Activated CD8-positive, alpha-beta memory T cell treated with anti-CD3 and anti-CD28 coated beads for 4 hours (primary cell): Measurements from ENCODE around the gene PDSS2.

Experiments
- DNase-seq, 2 donors: peaks; one replicate each; pipeline ENCODE4 v3.0.0-alpha.2; 2020; ENCODE audit warnings: low read depth in 2 of 2

The PDSS2 gene

DNA sequence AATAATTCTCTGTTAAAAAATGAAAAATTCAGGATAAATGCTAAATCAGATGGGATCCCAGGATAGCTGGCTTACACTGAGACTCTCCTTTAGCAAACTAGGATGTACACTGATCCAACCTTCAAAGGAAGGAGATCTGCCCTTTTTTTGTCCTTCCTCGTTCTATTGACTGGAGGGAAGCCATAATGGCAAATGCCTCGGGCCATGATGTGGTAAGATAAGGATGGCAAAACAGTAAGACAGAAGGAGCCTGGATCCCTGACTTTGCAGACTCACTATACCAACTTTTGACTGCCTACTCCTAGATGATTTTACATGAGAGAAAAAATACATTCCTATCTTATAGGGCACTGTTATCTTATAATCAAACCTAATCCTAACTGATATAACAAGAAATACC lies 187.1 kb downstream of the PDSS2 start:
- DNase-seq = no peak

GRCh38 chr6:107271208-107271790 lies 188.1 kb downstream of the PDSS2 start:
- no peak for DNase-seq

GRCh38 chr6:107267634-107268033 lies 191.7 kb downstream of the PDSS2 start:
- no peak for DNase-seq

GRCh38 chr6:107267006-107267405 lies 192.4 kb downstream of the PDSS2 start:
- no peak for DNase-seq

DNA sequence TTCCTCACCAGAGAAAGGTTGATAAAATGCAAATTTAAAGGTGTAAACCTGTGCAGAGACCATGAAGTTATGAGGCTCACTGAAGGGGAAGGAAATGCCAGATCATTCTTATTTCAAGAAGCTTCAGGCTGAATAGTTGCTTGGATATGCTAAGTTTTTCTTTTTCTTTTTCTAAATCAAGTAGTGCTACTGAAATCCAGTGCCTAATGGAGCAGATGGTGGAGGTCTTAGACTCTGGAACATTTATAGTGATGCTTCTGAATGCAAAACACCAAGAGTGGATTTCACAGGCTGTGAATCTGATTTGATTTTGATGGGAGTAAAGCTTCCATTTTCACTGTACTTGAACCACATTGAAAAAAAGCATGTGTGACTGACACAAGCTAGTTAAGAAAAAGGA lies 192.8 kb downstream of the PDSS2 start:
- no peak for DNase-seq

DNA sequence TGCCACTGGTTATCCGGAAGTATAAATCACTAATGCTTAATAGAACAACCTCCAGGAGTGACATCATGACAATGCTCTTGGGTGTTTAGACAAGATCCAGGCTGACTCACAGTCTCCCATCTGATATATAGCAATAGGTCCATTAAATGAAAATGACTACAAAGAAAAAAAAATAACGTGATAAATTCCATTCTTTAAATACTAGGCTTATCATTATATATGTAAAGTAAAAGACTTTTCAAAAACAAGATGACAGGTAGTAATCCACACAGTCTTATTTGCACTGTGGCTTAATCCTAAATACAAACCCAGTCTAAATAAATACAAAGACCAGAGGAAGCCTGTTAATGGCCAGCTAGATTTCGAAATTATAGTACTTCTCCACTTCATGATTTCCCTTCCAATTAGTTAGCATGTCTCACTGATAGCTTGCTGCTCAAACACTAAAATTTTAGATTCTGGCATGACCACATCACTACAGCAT lies 195.0 kb downstream of the PDSS2 start:
- DNase-seq = no peak

- DNase-seq = no peak
These were observed 199.4 kb downstream of the PDSS2 start for GRCh38 chr6:107259951-107260350.

DNA sequence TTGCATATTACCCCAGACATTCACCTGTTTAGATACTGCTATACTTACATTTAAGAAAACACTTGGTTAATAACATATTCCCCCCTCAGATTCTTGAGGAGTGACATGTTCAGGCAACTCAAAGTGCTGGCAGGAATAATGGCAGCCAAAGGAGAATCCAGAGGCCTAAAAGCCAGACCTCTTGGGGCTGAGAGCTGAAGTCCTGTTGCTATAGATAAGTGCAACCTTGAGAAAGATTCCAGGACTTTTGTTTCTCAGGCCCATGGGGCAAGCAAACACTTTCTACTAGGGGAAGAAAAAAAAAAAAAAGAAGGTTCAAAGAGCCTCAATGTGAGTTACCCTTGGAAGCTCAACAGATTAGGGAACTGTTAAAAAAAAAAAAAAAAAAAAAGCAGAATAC lies 211.2 kb downstream of the PDSS2 start:
- no peak for DNase-seq

- no peak for DNase-seq
These were observed 212.3 kb downstream of the PDSS2 start for GRCh38 chr6:107246972-107247615.

GRCh38 chr6:107246249-107246971 lies 213.0 kb downstream of the PDSS2 start:
- no peak for DNase-seq

GRCh38 chr6:107244742-107245480 lies 214.5 kb downstream of the PDSS2 start:
- no peak for DNase-seq

DNA sequence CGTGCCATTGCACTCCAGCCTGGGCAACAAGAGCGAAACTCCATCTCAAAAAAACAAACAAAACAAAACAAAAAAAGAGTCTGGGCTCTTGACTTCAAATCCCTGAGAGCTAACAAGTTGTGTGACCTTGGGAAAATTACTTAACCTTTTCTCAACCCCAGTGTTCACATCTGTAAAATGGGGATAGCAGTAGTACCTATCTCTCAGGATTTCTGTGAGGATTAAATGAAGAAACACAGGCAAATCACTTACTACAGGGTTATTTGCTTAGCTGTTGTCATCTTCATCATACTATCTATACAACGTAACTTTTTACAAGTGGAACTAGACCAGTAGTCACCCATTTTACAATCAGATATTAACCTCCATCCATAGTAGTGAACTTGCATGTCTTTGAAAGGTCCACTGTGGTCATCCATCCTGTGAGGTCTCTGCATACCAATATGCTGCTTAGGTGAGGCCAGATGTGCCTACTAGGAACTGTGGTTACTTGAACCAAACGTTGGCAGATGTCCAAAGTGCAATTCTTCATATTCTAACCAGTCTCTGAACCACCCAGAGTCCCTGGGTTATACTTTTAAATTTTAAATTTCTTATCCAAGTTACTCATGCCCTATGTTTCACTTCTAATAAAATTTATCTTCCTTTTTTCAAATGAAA lies 215.2 kb downstream of the PDSS2 start:
- no peak for DNase-seq

- DNase-seq = no peak
These were observed 215.9 kb downstream of the PDSS2 start for GRCh38 chr6:107243471-107243870.

GRCh38 chr6:107237992-107238660 lies 221.2 kb downstream of the PDSS2 start:
- no peak for DNase-seq

- no peak for DNase-seq
These were observed 223.9 kb downstream of the PDSS2 start for GRCh38 chr6:107235511-107235910.

DNA sequence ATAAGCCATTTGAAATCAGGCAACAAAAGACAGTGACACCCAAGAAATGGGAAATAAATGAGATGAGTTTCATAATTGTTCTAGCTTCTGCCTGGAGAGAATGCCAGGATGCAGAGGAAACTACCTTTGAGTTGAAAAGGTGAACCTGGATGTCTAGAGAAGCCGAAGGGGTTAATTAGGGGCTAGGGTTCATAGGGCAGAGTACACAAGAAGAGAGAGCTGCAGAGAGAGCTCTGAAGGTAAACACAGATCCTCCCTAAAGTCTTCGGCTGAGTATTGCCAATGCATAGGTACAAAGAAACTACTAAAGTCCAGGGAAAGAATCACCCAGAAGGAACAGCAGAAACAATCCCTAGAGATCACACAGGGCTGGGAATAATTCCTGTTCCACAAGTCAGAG lies 224.4 kb downstream of the PDSS2 start:
- no peak for DNase-seq

GRCh38 chr6:107231243-107231642 lies 228.1 kb downstream of the PDSS2 start:
- no peak for DNase-seq

DNA sequence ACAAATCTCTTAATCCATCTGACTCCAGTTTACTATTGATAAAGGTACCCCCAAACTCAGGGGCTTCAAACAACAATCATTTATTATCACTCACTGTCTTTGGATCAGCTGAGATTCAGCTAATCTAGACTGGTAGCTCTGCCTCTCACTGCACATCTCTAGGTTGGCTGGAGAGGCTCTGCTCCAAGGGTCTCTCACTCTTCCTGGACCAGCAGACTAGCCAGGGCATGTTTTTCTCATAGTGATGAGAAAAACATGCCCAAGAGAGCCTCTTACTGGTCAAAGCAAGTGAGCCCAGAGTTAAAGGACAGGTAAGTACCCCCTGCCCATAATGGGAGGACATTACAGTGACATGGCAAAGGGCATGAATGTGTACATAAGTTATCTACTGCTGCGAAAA lies 228.9 kb downstream of the PDSS2 start:
- DNase-seq = no peak

GRCh38 chr6:107230024-107230423 lies 229.3 kb downstream of the PDSS2 start:
- no peak for DNase-seq

- no peak for DNase-seq
These were observed 230.6 kb downstream of the PDSS2 start for GRCh38 chr6:107228754-107229153.

- no peak for DNase-seq
These were observed 237.8 kb downstream of the PDSS2 start for GRCh38 chr6:107221519-107221918.
